Vagina (tissue), 2 donors: ENCODE data around the gene NAPA. TPM values are rescaled to one million over a fixed set of nuclear protein-coding genes. Genes with fewer than 3 reads are reported as not detected.

ENCODE experiments used
- DNase-seq, 2 donors: peaks; one replicate each; pipeline ENCODE4 v3.0.0-alpha.2; 2017; ENCODE audit errors: extremely low spot score in 2 of 2
- H3K27ac ChIP-seq: fragments of 200-600 bp; sonication (generic); one replicate; pipeline ENCODE4 v1.5.1; 2019
- H3K27me3 ChIP-seq: fragments of 200-600 bp; sonication (generic); one replicate; pipeline ENCODE4 v1.5.1; 2019
- H3K36me3 ChIP-seq, 2 donors: fragments of 200-600 bp; sonication (generic); one replicate each; pipeline ENCODE4 v1.5.1; 2017 to 2019
- H3K4me1 ChIP-seq: fragments of 200-600 bp; sonication (generic); one replicate; pipeline ENCODE4 v1.5.1; 2019
- H3K4me3 ChIP-seq, 2 donors: fragments of 200-600 bp; sonication (generic); 1 replicate in 1 of 2; 2 replicates in 1 of 2; pipeline ENCODE4 v1.5.1; 2016 to 2019
- H3K9me3 ChIP-seq: fragments of 200-600 bp; sonication (generic); one replicate; pipeline ENCODE4 v1.5.1; 2019
- CTCF ChIP-seq, 3 experiments: fragments of 450-650 bp in 2 of 3; fragments of 200-600 bp in 1 of 3; sonication (generic) in 1 of 3; IDR thresholded peaks; one replicate each; pipeline ENCODE4 v1.5.1; 2017 to 2019; ENCODE audit warnings: antibody characterized with exemption in 3 of 3, mild to moderate bottlenecking in 2 of 3, moderate library complexity in 2 of 3
- POLR2A ChIP-seq, 2 donors: fragments of 450-650 bp; IDR thresholded peaks; one replicate each; pipeline ENCODE4 v1.6.1; 2017; ENCODE audit warnings: antibody characterized with exemption in 2 of 2, mild to moderate bottlenecking in 2 of 2, moderate library complexity in 2 of 2
- POLR2AphosphoS5 ChIP-seq, 2 donors: sonication (generic); formaldehyde crosslinking; IDR thresholded peaks; one replicate each; pipeline ENCODE4 v1.9.0; 2017; ENCODE audit warnings: antibody characterized with exemption in 2 of 2, mild to moderate bottlenecking in 2 of 2, low read depth in 1 of 2; ENCODE audit not compliant: insufficient read depth in 1 of 2
- intact Hi-C: fragments of 100-400 bp; cut with DNase I; formaldehyde crosslinking; loops from one replicate; pipeline ENCODE4 v1.15.1; 2023
- total RNA-seq: library from RNA; depleted of rRNA; stranded (reverse); fragments of >200 nt; gene quantifications from one replicate; pipeline ENCODE4 v1.2.3, GENCODE V29; 2016

The NAPA gene
- total RNA-seq, 1 donor from 2014 or later = 108 TPM

GRCh38 chr19:47497821-47498520, 16.9 kb downstream of the NAPA start:
- no peaks in the 10 kb centered on the region for H3K9me3 ChIP-seq
- H3K4me3 ChIP-seq = no peak overlapping the region
- H3K36me3 ChIP-seq = peaks cover 0 to 56% of the 10 kb centered on the region in 2 donors
- intact Hi-C loops = no loop called here
- H3K27ac ChIP-seq = no peak overlapping the region
- no peaks in the 10 kb centered on the region for H3K27me3 ChIP-seq
- no peak for TF ChIP-seq CTCF (IDR thresholded peaks at IDR 0.05)
- TF ChIP-seq POLR2A (IDR thresholded peaks at IDR 0.05) = no peak
- TF ChIP-seq POLR2AphosphoS5 (IDR thresholded peaks at IDR 0.05; ENCODE audit: insufficient read depth in 1 of 2, low read depth in 1 of 2) = no peak
- peaks cover 19% of the 10 kb centered on the region for H3K4me1 ChIP-seq
- DNase-seq = no peak

- H3K9me3 ChIP-seq = no peaks in the 10 kb centered on the region
- H3K27ac ChIP-seq = no peak overlapping the region
- H3K4me1 ChIP-seq = peaks cover 19% of the 10 kb centered on the region
- TF ChIP-seq CTCF (IDR thresholded peaks at IDR 0.05) (no peak), POLR2AphosphoS5 (IDR thresholded peaks at IDR 0.05; ENCODE audit: insufficient read depth in 1 of 2, low read depth in 1 of 2) (no peak), POLR2A (IDR thresholded peaks at IDR 0.05) (no peak)
- H3K36me3 ChIP-seq = peaks cover 0 to 55% of the 10 kb centered on the region in 2 donors
- no peaks in the 10 kb centered on the region for H3K27me3 ChIP-seq
- no peak for DNase-seq
- intact Hi-C loops = no loop called here
- no peak overlapping the region for H3K4me3 ChIP-seq
Observed at GRCh38 chr19:47497050-47497766, 17.7 kb downstream of the NAPA start.

- Histone ChIP-seq H3K27ac (no peak overlapping the region), H3K4me3 (no peak overlapping the region), H3K27me3 (no peaks in the 10 kb centered on the region), H3K4me1 (peaks cover 13% of the 10 kb centered on the region), H3K36me3 (peaks cover 0 to 49% of the 10 kb centered on the region in 2 donors), H3K9me3 (no peaks in the 10 kb centered on the region)
- intact Hi-C loops = no loop called here
- DNase-seq = no peak
- TF ChIP-seq POLR2AphosphoS5 (IDR thresholded peaks at IDR 0.05; ENCODE audit: insufficient read depth in 1 of 2, low read depth in 1 of 2) (no peak), CTCF (IDR thresholded peaks at IDR 0.05) (no peak), POLR2A (IDR thresholded peaks at IDR 0.05) (no peak)
Observed at GRCh38 chr19:47495478-47496372, 19.1 kb downstream of the NAPA start.

- intact Hi-C loops = no loop called here
- TF ChIP-seq POLR2A (IDR thresholded peaks at IDR 0.05) = no peak
- no peak for TF ChIP-seq POLR2AphosphoS5 (IDR thresholded peaks at IDR 0.05; ENCODE audit: insufficient read depth in 1 of 2, low read depth in 1 of 2)
- no peak for TF ChIP-seq CTCF (IDR thresholded peaks at IDR 0.05)
- Histone ChIP-seq H3K4me1 (peaks cover 11% of the 10 kb centered on the region), H3K4me3 (no peak overlapping the region), H3K27me3 (no peaks in the 10 kb centered on the region), H3K36me3 (peaks cover 0 to 44% of the 10 kb centered on the region in 2 donors), H3K27ac (no peak overlapping the region), H3K9me3 (no peaks in the 10 kb centered on the region)
- no peak for DNase-seq
Observed at GRCh38 chr19:47494729-47495128, 20.1 kb downstream of the NAPA start.
